KOPT-K1 (cell line): ENCODE results near the gene HCN4.

Experiments used
- H3K27ac ChIP-seq: fragments of 200-600 bp; sonication (generic); 2 replicates; pipeline ENCODE4 v1.5.1; 2016; ENCODE audit warnings: antibody characterized with exemption, mild to moderate bottlenecking, low read depth, low read length; ENCODE audit not compliant: poor library complexity, severe bottlenecking
- H3K36me3 ChIP-seq: fragments of 200-600 bp; sonication (generic); 2 replicates; pipeline ENCODE4 v1.5.1; 2017; ENCODE audit warnings: antibody characterized with exemption, mild to moderate bottlenecking, low read length, moderate library complexity; ENCODE audit not compliant: insufficient read depth
- H3K9me3 ChIP-seq: fragments of 200-600 bp; sonication (generic); 2 replicates; pipeline ENCODE4 v1.5.1; 2017; ENCODE audit warnings: antibody characterized with exemption, low read length, mild to moderate bottlenecking; ENCODE audit not compliant: insufficient read depth, poor library complexity, severe bottlenecking

The HCN4 gene

DNA sequence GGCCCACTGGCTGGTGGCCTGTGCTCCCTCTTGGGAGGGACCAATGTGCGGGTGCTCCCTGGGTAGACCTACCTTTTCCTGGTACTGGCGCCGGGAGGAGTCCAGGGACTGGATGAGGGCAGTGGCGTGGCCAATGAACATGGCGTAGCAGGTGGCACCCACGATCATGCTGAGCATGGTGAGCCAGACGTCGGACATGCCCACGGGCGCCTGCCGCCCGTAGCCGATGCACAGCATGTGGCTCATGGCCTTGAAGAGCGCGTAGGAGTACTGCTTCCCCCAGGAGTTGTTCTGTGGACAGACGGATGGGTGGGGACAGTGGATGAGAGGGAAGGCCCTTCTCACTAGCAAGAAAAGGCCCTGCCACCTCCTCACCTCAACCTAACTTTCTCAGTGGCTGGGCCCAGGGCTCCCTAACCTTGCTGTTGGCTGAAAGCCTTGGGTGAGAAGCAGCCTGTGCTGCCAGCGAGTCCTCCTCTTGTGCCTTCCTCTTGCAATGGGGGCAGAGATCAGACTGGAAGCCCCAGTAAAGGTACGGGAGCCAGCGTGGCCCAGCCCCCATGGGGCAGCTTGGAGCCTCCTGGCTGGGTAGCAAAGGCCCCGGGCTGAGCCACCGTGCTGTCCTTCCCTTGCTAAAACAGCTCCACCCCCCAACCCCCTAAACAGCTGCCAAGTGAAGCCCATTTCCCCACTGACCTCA is 39.1 kb downstream of the HCN4 start:
- Histone ChIP-seq H3K9me3 (no peaks in the 10 kb centered on the region), H3K36me3 (no peaks in the 10 kb centered on the region), H3K27ac (no peak overlapping the region)

DNA sequence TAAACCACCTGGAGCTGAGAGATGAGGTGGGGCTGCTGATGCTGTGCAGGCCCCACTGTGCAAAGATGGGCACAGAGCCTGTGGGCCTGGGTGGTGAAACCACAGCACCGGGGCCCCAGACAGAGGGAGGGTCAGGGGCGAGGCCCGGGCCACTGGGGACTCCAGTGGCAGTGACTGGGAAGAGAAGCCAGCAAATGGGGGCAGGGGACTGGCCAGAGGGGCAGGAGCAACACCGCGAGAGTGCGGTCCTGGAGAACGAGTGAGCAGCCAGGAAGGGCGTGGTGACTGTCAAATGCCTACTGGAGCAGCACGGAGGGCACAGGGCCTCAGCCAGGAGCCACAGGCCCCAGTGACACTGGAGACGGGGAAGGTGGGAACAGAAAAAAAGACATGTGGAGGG is 39.8 kb downstream of the HCN4 start:
- Histone ChIP-seq H3K36me3 (no peaks in the 10 kb centered on the region), H3K27ac (no peak overlapping the region), H3K9me3 (no peaks in the 10 kb centered on the region)

DNA sequence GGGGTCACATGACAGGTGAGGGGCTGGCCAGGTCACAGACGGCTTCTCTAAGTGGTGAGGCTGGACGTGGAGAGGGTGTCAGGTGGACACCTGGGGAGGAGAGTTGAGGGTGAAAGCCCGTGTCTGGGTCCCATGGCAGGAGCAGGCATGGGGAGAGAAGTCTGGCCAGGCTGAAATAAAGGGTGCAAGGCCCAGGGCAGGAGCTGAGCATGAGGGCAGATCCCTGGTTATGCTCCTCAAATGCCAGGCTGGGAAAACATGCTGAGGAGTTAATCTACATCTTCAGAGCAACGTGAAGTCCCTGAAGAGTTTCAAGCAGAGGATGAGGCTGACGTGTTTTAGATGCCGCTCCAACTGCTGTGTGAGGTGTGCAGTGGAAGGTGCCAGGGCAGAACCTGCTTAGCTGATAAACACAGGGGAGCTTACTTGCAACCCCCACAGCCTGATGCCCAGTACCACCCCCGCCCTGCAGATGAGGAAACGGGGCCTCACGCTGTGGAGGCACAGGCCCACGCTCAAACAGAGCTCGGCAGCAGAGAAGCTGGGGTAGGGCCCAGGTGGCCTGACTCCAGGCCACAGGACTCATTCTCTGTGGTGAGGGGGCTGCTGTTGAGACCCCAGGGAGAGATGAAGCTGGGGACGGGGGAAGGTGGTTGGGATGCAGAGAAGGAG is 40.5 kb downstream of the HCN4 start:
- no peaks in the 10 kb centered on the region for H3K9me3 ChIP-seq
- H3K36me3 ChIP-seq = no peaks in the 10 kb centered on the region
- H3K27ac ChIP-seq = no peak overlapping the region

DNA sequence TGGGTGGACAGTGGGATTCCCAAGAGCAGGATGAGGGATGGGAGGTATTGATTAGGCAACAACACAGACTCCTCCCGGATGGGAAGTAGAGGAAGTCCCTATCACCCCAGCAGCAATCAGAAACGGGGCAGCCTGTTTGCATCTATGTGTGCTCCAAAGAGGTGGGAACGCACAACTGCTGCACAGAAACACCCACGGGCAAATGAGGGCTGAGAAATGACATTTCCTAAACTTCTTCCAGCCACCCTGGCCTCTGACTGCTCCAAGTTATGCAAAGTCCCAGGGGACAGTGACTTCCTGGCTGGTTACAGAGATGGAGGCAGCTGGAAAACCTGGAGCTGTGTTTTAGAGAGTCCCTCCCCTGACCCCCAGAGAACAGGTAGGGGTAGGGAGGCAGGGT is 42.6 kb downstream of the HCN4 start:
- H3K9me3 ChIP-seq = no peaks in the 10 kb centered on the region
- H3K36me3 ChIP-seq = no peaks in the 10 kb centered on the region
- no peak overlapping the region for H3K27ac ChIP-seq

DNA sequence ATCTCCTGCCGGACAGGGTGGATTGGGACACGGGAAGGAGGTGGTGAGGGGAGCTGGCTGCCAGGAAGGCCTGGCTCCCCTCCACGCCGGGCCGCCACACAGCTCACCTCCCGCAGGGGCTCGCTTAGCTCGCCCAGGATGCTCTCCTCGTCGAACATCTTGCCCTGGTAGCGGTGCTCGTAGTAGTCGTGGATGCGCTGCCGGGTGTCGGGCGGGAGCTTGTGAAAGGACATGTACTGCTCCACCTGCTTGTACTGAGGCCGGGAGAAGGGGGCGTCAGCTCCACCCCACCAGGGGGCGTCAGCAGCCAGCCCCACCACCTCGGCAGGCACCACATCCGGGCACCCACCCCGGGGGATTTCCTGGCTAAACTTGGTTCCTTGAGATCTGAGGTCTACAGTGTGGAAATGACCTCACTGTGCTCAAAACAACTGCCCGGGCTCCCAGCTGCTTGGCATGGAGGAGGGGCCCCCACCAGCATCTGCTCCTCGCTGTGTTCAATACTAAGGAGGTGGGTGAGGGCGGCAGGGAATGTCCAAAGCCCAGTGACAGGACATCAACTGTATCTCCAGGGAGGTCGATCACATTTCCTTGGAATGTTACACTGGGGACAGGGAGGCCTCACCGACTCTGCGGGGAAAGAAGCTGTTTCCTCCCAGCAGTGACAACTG is 43.4 kb downstream of the HCN4 start:
- Histone ChIP-seq H3K36me3 (no peaks in the 10 kb centered on the region), H3K27ac (no peak overlapping the region), H3K9me3 (no peaks in the 10 kb centered on the region)

DNA sequence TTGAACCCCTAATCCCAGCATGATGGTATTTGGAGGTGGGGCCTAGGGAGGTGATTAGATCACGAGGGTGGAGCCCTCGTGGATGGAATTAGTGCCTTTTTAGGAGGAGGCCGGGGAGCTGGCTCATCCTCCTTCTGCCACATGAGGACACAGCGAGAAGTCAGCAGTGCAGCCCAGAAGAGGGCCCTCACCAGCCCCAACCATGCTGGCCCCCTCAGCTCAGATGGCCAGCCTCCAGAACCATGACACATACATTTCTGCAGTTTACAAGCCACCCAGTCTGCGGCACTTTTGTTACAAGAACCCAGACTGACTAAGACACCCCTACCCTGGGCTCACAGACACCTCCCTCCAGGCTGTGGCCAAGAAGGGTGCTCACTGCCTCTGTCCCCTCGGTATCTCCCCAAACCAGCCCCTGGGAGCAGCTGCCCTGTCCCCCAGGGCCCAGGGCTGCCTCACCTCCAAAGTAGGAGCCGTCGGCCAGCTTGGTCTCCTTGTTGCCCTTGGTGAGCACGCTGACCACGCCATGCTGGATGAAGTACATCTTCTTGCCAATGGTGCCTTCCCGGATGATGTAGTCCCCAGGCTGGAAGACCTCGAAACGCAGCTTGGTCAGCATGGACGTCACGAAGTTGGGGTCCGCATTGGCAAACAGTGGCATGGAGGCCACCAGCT is 44.1 kb downstream of the HCN4 start:
- H3K36me3 ChIP-seq = no peaks in the 10 kb centered on the region
- no peak overlapping the region for H3K27ac ChIP-seq
- H3K9me3 ChIP-seq = no peaks in the 10 kb centered on the region

DNA sequence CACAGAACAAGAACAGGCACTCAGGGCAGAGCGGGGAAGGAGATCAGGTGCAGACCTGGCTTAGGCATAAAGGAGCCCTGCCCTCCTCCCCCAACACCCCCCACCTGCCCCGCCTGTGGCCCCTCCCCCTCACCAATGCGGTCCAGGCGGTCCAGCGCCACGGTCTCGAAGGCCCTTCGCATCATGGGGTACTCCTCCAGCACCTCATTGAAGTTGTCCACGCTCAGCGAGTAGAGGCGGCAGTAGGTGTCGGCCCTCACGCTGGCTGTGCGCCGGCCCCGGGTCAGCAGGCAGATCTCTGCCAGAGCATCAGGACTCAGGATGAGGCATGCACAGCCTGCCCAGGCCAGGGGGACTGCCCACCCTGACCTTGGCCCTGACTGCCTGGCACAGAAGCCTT is 44.8 kb downstream of the HCN4 start:
- H3K27ac ChIP-seq = no peak overlapping the region
- no peaks in the 10 kb centered on the region for H3K36me3 ChIP-seq
- no peaks in the 10 kb centered on the region for H3K9me3 ChIP-seq

DNA sequence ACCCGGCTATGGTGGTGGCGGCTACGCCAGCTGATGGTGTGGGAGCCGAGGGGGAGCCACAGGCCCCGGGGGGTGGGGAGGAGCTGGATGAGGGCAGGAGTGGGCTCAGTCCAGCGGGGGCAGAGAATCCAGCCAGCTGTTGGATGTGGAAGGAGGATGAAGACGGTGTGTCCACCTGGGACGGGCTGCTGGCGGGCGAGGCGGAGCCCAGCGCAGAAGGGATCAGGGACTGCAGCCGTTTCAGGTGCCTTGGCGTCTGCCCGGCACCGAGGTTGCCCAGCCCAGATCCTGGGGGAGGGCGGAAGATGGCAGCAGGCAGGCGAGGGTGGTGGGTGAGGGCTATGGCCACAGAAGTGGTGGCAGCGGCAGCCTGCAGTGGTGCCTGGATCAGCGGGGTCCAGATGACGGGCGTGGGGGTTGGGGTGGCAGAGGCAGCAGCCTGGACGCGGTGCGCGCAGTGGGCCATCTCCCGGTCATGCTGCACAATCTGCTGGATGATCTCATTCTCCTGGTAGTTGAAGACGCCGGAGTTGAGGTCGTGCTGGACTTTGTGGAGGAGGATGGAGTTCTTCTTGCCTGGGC is 45.3 kb downstream of the HCN4 start:
- Histone ChIP-seq H3K9me3 (no peaks in the 10 kb centered on the region), H3K36me3 (no peaks in the 10 kb centered on the region), H3K27ac (no peak overlapping the region)

DNA sequence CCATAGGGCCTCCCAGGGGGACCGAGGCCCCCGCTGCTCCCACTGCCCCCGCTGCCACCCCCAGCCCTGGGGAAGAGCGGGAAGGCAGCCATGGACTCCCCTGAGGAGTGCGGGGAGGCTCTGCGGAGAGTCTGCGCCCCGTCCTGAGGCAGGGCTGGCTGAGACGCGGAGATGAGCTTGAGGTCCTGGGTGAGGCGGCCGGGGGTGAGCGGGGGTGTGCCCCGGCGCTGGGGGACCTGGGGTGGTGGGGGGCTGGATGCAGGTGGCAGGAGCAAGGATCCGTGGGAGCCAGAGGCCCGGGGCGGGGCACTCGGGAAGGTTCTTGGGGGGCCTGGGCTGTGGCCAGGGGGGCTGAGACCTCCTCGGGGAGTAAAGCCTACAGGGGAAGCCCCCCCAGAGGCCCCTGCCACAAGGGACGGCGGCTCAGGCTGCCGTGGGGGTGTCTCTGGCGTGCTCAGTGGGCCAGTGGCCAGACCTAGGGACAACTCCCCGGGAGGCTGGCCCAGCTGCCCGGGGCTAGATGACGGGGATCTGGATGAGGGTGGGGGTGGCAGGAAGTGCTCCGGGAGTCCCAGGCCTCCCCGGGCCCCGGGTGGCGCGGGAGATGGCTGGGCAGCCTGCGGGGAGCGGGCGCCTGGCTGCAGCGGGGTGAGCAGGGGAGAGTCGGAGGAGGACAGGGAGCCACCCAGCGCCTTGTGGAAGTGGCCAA is 45.9 kb downstream of the HCN4 start:
- H3K9me3 ChIP-seq = no peaks in the 10 kb centered on the region
- H3K36me3 ChIP-seq = no peaks in the 10 kb centered on the region
- no peak overlapping the region for H3K27ac ChIP-seq

DNA sequence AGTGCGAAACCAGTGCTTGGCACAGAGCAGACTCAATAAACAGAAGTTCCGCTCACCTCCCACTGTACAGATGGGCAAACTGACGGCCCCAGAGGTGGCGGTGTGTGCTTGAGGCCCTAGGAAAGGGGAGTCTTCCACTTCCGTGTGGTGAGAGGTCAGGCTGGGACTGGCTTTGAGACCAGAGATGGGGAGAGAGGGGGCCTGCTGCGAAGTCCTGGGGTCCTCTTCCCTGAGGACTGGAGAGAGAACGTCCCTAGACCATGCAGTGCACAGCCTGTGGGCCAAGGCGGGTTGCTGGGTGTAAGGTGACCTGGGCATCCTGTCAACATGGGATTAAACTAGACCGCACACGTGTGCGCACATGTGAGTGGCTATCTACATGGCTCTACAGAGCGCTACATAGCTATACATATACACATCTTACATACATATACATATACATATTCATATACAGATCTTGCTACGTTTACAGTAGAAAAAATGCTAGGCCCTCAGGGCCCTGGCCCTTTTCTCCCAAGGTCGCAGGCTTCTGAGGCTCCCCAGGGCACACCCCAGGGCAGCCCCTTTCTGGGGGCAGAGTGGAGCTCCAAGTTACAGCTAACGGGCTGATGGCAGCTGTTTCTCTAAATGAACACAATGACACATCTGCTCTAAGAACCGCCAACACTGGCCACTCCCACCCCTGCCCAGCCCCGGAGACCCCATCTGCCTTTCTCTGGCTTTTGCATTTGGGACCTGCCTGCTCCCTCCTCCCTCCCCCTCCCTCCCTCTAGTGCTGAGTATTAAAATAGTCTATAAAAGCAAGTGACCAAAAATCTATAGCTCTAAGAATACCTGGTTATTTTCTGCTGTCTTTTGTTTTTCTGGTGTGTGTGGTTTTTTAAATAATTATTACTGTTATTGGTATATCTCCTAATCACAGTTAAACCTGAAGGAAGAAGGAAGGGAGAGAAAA is 47.0 kb downstream of the HCN4 start:
- no peaks in the 10 kb centered on the region for H3K36me3 ChIP-seq
- no peak overlapping the region for H3K27ac ChIP-seq
- no peaks in the 10 kb centered on the region for H3K9me3 ChIP-seq

DNA sequence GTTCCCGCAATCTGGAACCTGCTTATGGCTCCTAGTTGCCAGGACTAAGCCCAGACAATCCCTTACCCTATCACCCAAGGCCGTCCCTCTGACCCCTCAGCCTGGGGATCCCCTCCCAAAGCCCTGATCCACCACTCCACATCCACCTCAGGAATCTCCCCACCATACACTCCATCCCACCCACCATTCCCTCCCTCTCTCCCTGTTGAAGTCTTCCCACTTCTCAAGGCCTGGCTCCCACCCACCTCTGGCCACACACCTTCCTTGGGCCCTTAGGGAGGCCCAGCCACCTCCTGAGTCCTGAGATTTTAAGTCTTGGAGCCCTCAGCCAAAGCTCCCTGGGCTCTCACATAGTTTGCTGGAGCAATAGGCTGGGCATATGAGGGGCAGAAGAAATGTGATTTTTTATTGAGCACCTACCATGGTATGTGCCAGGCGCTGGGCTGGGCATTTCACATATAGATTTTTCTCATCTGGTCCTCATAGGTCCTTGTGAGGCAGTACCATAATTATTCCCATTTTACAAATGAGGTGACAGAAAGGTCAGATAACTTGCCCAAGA is 48.1 kb downstream of the HCN4 start:
- H3K9me3 ChIP-seq = no peaks in the 10 kb centered on the region
- H3K27ac ChIP-seq = no peak overlapping the region
- H3K36me3 ChIP-seq = no peaks in the 10 kb centered on the region

DNA sequence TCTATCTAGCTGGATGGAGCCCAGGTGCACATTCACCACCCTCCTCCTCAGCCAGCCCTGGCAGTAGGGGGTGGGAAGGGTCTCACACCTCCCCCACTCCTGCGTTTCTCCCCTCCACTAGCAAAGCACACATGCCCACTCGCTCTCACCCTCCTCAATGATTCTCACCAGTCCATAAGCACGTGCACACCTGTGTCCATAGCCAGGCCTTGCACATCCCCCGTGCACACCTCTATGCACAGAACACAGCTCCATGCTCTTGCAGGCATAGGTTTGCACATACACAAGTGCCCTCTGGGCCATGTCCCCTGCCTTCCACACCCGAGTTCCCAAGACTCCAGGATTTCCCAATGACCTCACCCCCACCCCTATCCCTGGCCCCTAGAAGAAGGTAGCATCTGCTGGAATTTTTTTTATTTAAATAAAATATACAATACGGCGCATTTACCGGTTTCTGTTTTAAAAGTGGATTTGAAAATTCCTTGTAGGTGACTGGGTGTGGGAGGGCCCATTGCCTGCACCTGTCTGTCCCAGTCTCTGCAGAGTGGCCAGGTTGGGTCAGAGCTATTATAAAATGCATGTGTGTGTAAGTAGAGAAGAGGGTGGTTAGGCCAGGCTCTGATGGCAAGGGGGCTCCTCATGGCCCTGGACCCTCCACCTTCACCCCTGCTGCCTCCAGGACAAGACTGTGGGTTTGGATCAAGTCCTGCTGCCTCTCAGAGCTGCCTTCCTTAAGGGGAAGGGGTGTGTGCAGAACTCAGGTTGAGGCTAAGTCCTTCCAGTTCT is 49.1 kb downstream of the HCN4 start:
- H3K36me3 ChIP-seq = no peaks in the 10 kb centered on the region

More for the DNA sequence above, 49.1 kb downstream of the HCN4 start:
- H3K27ac ChIP-seq = no peak overlapping the region
- H3K9me3 ChIP-seq = no peaks in the 10 kb centered on the region
